Adrenal gland (tissue), 5 donors: ENCODE results near the gene SLC9B1.

Source experiments
- POLR2A ChIP-seq, 2 donors: fragments of 450-650 bp; IDR thresholded peaks; one replicate each; pipeline ENCODE4 v1.6.1; 2017; ENCODE audit warnings: antibody characterized with exemption in 2 of 2, mild to moderate bottlenecking in 2 of 2, moderate library complexity in 1 of 2
- TF ChIP-seq, protein P1 (sequence below), 6 experiments: fragments of 450-650 bp in 4 of 6; fragments of 200-600 bp in 2 of 6; sonication (generic) in 1 of 6; IDR thresholded peaks; 1 replicate in 5 of 6; 2 replicates in 1 of 6; pipeline versions ENCODE4 v1.5.1 to v1.8.0; 2016 to 2021; ENCODE audit warnings: antibody characterized with exemption in 6 of 6, mild to moderate bottlenecking in 2 of 6, moderate library complexity in 1 of 6
- donor health status: DM: no; HTN: no; CAD: no.

DNA sequence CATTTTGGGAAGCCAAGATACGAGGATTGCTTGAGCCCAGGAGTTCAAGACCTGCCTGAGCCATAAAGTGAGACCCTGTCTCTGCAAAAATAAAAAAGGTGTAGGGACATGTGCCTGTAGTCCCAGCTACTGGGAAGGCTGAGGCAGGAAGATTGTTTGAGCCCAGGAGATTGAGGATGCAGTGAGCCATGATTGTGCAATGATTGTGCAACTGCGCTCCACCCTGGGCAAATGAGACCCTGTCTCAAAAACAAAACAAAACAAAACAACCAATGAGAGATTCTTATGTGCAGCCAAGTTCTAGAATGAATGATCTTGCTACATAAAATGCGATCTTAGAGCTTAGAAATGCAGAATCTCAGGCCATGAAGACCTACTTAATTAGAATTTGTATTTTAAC lies 34.5 kb upstream of the SLC9B1 start:
- TF ChIP-seq, protein P1, sequence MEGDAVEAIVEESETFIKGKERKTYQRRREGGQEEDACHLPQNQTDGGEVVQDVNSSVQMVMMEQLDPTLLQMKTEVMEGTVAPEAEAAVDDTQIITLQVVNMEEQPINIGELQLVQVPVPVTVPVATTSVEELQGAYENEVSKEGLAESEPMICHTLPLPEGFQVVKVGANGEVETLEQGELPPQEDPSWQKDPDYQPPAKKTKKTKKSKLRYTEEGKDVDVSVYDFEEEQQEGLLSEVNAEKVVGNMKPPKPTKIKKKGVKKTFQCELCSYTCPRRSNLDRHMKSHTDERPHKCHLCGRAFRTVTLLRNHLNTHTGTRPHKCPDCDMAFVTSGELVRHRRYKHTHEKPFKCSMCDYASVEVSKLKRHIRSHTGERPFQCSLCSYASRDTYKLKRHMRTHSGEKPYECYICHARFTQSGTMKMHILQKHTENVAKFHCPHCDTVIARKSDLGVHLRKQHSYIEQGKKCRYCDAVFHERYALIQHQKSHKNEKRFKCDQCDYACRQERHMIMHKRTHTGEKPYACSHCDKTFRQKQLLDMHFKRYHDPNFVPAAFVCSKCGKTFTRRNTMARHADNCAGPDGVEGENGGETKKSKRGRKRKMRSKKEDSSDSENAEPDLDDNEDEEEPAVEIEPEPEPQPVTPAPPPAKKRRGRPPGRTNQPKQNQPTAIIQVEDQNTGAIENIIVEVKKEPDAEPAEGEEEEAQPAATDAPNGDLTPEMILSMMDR (IDR thresholded peaks at IDR 0.05) = no peak
- no peak for TF ChIP-seq POLR2A (IDR thresholded peaks at IDR 0.05)
